NB4 (cell line): ENCODE results near the gene HES6.

Experiments used
- CTCF ChIP-seq: IDR thresholded peaks from one replicate; pipeline ENCODE4 v1.5.1; 2012; ENCODE audit warnings: low read depth, low read length
- MAX ChIP-seq: IDR thresholded peaks from 2 replicates; pipeline ENCODE4 v1.6.1; 2011; ENCODE audit warnings: low read depth, low read length
- POLR2A ChIP-seq: IDR thresholded peaks from 2 replicates; pipeline ENCODE4 v1.6.1; 2011; ENCODE audit warnings: mild to moderate bottlenecking; ENCODE audit not compliant: insufficient read length; ENCODE audit errors: extremely low read depth

DNA sequence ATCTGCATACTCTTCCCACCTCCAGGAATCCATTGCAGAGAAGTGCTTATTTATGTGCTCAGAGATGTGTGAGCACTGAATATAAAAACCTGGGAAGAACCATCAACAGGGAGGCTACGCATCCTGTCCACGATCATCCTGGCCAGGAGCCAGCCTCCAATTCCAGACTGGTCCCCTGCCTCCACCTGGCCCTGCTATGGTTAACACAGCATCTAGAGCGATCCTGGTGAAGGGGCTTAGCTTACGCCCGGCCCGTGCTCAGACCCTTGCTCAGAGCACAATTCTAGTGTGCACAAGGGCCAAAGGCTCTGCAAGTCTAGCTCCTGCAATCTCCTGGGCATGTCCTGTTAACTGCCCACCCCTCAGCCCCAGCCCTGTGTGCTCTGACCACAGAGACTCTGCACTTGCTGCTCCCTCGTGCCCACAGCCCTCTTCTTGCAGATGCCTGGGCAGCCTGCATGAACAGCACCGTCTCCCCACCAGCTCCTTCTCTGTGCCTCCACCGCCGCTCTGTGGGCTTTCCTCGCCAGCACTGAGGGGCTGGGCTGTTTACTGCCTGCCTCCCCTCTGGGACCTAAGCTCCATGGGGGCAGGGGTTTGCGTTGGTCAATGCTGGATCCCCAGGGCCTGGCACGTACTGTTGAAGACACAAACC is 42.1 kb upstream of the HES6 start:
- TF ChIP-seq CTCF = no peak
- no peak for TF ChIP-seq POLR2A
- TF ChIP-seq MAX = no peak
